IMR-90 (cell line): ENCODE results near the gene EFHC2. TPM values are rescaled to one million over a fixed set of nuclear protein-coding genes. Genes with fewer than 3 reads are reported as not detected.

Experiments
- ATAC-seq: fragments of 200-7000 bp; cut with Tn5 transposase; 2 replicates; pipeline ENCODE4 v1.9.1; 2020; ENCODE audit warnings: low read depth, mild to moderate bottlenecking, moderate library complexity
- BruUV-seq: library from RNA; stranded (reverse); fragments of 400-500 nt; replicated peaks from 2 replicates; lab custom pipeline; 2021; lab: Mats Ljungman, UMichigan
- CTCF ChIA-PET: fragments of 300-600 bp; formaldehyde crosslinking; extraction: SDS; loops from one replicate; lab custom pipeline; 2021; ENCODE audit warnings: antibody characterized with exemption; lab: Yijun Ruan, JAX
- POLR2A ChIA-PET: fragments of 300-600 bp; sonication (Branson Sonifier 250); formaldehyde crosslinking; loops from one replicate; lab custom pipeline; 2022; ENCODE audit warnings: antibody characterized with exemption; ENCODE audit not compliant: unreplicated experiment; lab: Charles Lee
- DNase-seq: peaks from one replicate; pipeline ENCODE4 v3.0.0; 2013
- H2AFZ ChIP-seq: replicated peaks from 2 replicates; pipeline ENCODE3; 2013; ENCODE audit warnings: low read length, mild to moderate bottlenecking; ENCODE audit not compliant: poor library complexity
- H2AK5ac ChIP-seq: 2 replicates; pipeline ENCODE4 v1.6.1; 2013; ENCODE audit warnings: low read depth, low read length, inconsistent platforms
- H2AK9ac ChIP-seq: replicated peaks from 2 replicates; pipeline ENCODE3; 2013; ENCODE audit warnings: mild to moderate bottlenecking, low read depth, low read length, moderate library complexity; ENCODE audit not compliant: poor library complexity
- H2BK120ac ChIP-seq: 2 replicates; pipeline ENCODE4 v1.6.1; 2013; ENCODE audit warnings: low read depth, low read length, inconsistent platforms
- H2BK15ac ChIP-seq: 3 replicates; pipeline ENCODE4 v1.6.1; 2013; ENCODE audit warnings: low read depth, low read length, inconsistent platforms
- H2BK20ac ChIP-seq: 2 replicates; pipeline ENCODE4 v1.6.1; 2013; ENCODE audit warnings: low read depth, mild to moderate bottlenecking, inconsistent platforms, low read length, moderate library complexity
- H2BK5ac ChIP-seq: 2 replicates; pipeline ENCODE4 v1.6.1; 2013; ENCODE audit warnings: mild to moderate bottlenecking, low read depth, low read length, inconsistent platforms; ENCODE audit not compliant: poor library complexity, severe bottlenecking
- H3K14ac ChIP-seq: replicated peaks from 2 replicates; pipeline ENCODE4 v1.6.1; 2013; ENCODE audit warnings: low read depth, low read length, inconsistent platforms
- H3K18ac ChIP-seq: 2 replicates; pipeline ENCODE4 v1.6.1; 2013; ENCODE audit warnings: low read depth, low read length, control low read depth
- H3K23ac ChIP-seq: 2 replicates; pipeline ENCODE4 v1.6.1; 2013; ENCODE audit warnings: low read depth, low read length, inconsistent platforms
- H3K27ac ChIP-seq: 2 replicates; pipeline ENCODE4 v1.5.1; 2013; ENCODE audit warnings: mild to moderate bottlenecking, control low read depth, low read length; ENCODE audit not compliant: insufficient read depth
- H3K27me3 ChIP-seq: 2 replicates; pipeline ENCODE4 v1.6.1; 2013; ENCODE audit warnings: low read length; ENCODE audit not compliant: control insufficient read depth, insufficient read depth
- H3K36me3 ChIP-seq: 2 replicates; pipeline ENCODE4 v1.6.1; 2013; ENCODE audit warnings: low read length, mixed read lengths; ENCODE audit not compliant: control insufficient read depth, insufficient read depth
- H3K4ac ChIP-seq: 2 replicates; pipeline ENCODE4 v1.6.1; 2013; ENCODE audit warnings: low read depth, low read length, inconsistent platforms
- H3K4me1 ChIP-seq: 2 replicates; pipeline ENCODE4 v1.6.1; 2013; ENCODE audit warnings: low read length, mixed read lengths; ENCODE audit not compliant: control insufficient read depth, insufficient read depth
- H3K4me2 ChIP-seq: 2 replicates; pipeline ENCODE4 v1.6.1; 2013; ENCODE audit warnings: low read depth, mild to moderate bottlenecking, control low read depth, low read length, moderate library complexity
- H3K4me3 ChIP-seq: 2 replicates; pipeline ENCODE4 v1.5.1; 2013; ENCODE audit warnings: low read depth, mild to moderate bottlenecking, control low read depth, low read length, moderate library complexity; ENCODE audit not compliant: insufficient read depth
- H3K56ac ChIP-seq: 2 replicates; pipeline ENCODE4 v1.6.1; 2013; ENCODE audit warnings: low read length, inconsistent platforms; ENCODE audit not compliant: insufficient read depth; ENCODE audit errors: extremely low read depth
- H3K79me1 ChIP-seq, 2 experiments: 2 replicates each; pipeline ENCODE4 v1.6.1; 2013; ENCODE audit warnings: low read length in 2 of 2, inconsistent platforms in 1 of 2, low read depth in 1 of 2
- H3K9ac ChIP-seq: 2 replicates; pipeline ENCODE4 v1.6.1; 2013; ENCODE audit warnings: low read depth, low read length, control low read depth
- H3K9me1 ChIP-seq: 2 replicates; pipeline ENCODE4 v1.6.1; 2013; ENCODE audit warnings: low read length, inconsistent platforms; ENCODE audit not compliant: insufficient read depth
- H3K9me3 ChIP-seq: 2 replicates; pipeline ENCODE4 v1.6.1; 2013; ENCODE audit warnings: low read length; ENCODE audit not compliant: control insufficient read depth, insufficient read depth
- H4K20me1 ChIP-seq: 2 replicates; pipeline ENCODE4 v1.6.1; 2013; ENCODE audit warnings: low read length, inconsistent platforms; ENCODE audit not compliant: insufficient read depth
- H4K5ac ChIP-seq: 2 replicates; pipeline ENCODE4 v1.6.1; 2013; ENCODE audit warnings: mild to moderate bottlenecking, low read depth, low read length, control low read depth
- H4K8ac ChIP-seq, 2 experiments: 2 replicates each; pipeline ENCODE4 v1.6.1; 2013; ENCODE audit warnings: low read depth in 2 of 2, low read length in 2 of 2, control low read depth in 1 of 2, inconsistent platforms in 1 of 2
- H4K91ac ChIP-seq: 2 replicates; pipeline ENCODE4 v1.6.1; 2013; ENCODE audit warnings: low read depth, low read length, inconsistent platforms; ENCODE audit not compliant: insufficient read depth
- CEBPB ChIP-seq: IDR thresholded peaks from 2 replicates; pipeline ENCODE4 v1.6.1; 2012; ENCODE audit warnings: low read depth, low read length, improper control_type of control experiment
- CHD1 ChIP-seq: IDR thresholded peaks from 2 replicates; pipeline ENCODE4 v1.6.1; 2012; ENCODE audit warnings: low read depth, low read length, improper control_type of control experiment
- ELK1 ChIP-seq: fragments of 150-350 bp; IDR thresholded peaks from 2 replicates; pipeline ENCODE4 v1.6.1; 2016; ENCODE audit warnings: low read depth, mild to moderate bottlenecking, low read length, moderate library complexity, borderline replicate concordance
- FOS ChIP-seq: fragments of 150-350 bp; IDR thresholded peaks from 2 replicates; pipeline ENCODE4 v1.6.1; 2016; ENCODE audit warnings: low read depth, low read length
- MAFK ChIP-seq: IDR thresholded peaks from 2 replicates; pipeline ENCODE4 v1.6.1; 2012; ENCODE audit warnings: low read depth, low read length, improper control_type of control experiment
- NFE2L2 ChIP-seq: fragments of 150-350 bp; IDR thresholded peaks from 2 replicates; pipeline ENCODE4 v1.6.1; 2016; ENCODE audit warnings: low read depth, mild to moderate bottlenecking, low read length
- POLR2A ChIP-seq: IDR thresholded peaks from 2 replicates; pipeline ENCODE4 v1.6.1; 2012; ENCODE audit warnings: mild to moderate bottlenecking, low read depth, low read length
- RFX5 ChIP-seq: IDR thresholded peaks from 2 replicates; pipeline ENCODE4 v1.8.0; 2012; ENCODE audit warnings: low read depth, mild to moderate bottlenecking, low read length, moderate library complexity
- WGBS, 2 experiments: methylation state at CpG; one replicate each; pipeline versions ENCODE4 v1.1.5 to v1.1.7; 2013; ENCODE audit warnings: missing lambda C conversion rate in 2 of 2; ENCODE audit not compliant: insufficient read length in 1 of 2; ENCODE audit errors: extremely low coverage in 2 of 2; 5-methylcytosine and 5-hydroxymethylcytosine counted together
- dilution Hi-C: fragments of 300-500 bp; cut with HindIII; formaldehyde crosslinking; loops from one replicate; pipeline ENCODE4 v1.14.3; 2018; ENCODE audit warnings: low sequenced_read_pairs; ENCODE audit not compliant: unreplicated experiment
- in situ Hi-C: fragments of 300-500 bp; cut with MboI; formaldehyde crosslinking; loops from 3 replicates; pipeline ENCODE4 v1.14.3; 2019; ENCODE audit warnings: low sequenced_read_pairs, inconsistent platforms, mixed read lengths
- intact Hi-C: fragments of 100-400 bp; cut with micrococcal nuclease; formaldehyde crosslinking; loops from 2 replicates; pipeline ENCODE4 v1.10.0; 2022
- polyA plus RNA-seq, 3 experiments: library from polyadenylated mRNA; depleted of rRNA; stranded (reverse); fragments of >200 nt; gene quantifications; 2 replicates each; pipeline ENCODE4 v1.2.3, GENCODE V29; 2012; ENCODE audit warnings: low replicate concordance in 1 of 3
- total RNA-seq: library from RNA; depleted of rRNA; stranded (reverse); fragments of >200 nt; gene quantifications from 2 replicates; pipeline ENCODE4 v1.2.3, GENCODE V29; 2012

Gene EFHC2
- total and polyA plus RNA-seq, 2 of the 4 experiments (the other 2 are of a cell fraction) = 0.18 to 0.24 TPM

- BruUV-seq = no TSS peak
- dilution Hi-C loops = no loop called here
- ChIA-PET CTCF (no interaction called here), POLR2A (no interaction called here)
- H3K27me3 ChIP-seq = peaks cover 2% of the 10 kb centered on the region
- H2AFZ ChIP-seq = no peak overlapping the region
- no peak overlapping the region for H4K91ac ChIP-seq
- no peak overlapping the region for H3K4me3 ChIP-seq
- H3K36me3 ChIP-seq = no peaks in the 10 kb centered on the region
- H2BK20ac ChIP-seq = no peak overlapping the region
- H2AK9ac ChIP-seq = no peak overlapping the region
- no peak overlapping the region for H3K4ac ChIP-seq
- no peak overlapping the region for H3K9ac ChIP-seq
- no peak overlapping the region for H2BK15ac ChIP-seq
- TF ChIP-seq NFE2L2 = no peak
- no peak for TF ChIP-seq ELK1
- no peak for TF ChIP-seq FOS
- TF ChIP-seq CEBPB = no peak
- no peak for TF ChIP-seq CHD1
- no peak for TF ChIP-seq RFX5
- no peak for TF ChIP-seq POLR2A
- TF ChIP-seq MAFK = no peak
- H2AK5ac ChIP-seq = no peak overlapping the region
- H2BK120ac ChIP-seq = no peak overlapping the region
- no peak overlapping the region for H3K23ac ChIP-seq
- no peak for ATAC-seq
- H3K56ac ChIP-seq = no peak overlapping the region
- intact Hi-C loops = no loop called here
- H3K9me1 ChIP-seq = no peaks in the 10 kb centered on the region
- no peak for DNase-seq
- no peak overlapping the region for H3K18ac ChIP-seq
- no peak overlapping the region for H4K5ac ChIP-seq
- no peak overlapping the region for H3K14ac ChIP-seq
- H3K79me1 ChIP-seq = no peaks in the 10 kb centered on the region
- no peaks in the 10 kb centered on the region for H3K4me1 ChIP-seq
- H3K27ac ChIP-seq = no peak overlapping the region
- no peak overlapping the region for H3K4me2 ChIP-seq
- no CpG with 5 or more reads among the region's 3 CpGs for WGBS, 2 experiments
- H4K20me1 ChIP-seq = no peaks in the 10 kb centered on the region
- in situ Hi-C loops = no loop called here
- H3K9me3 ChIP-seq = no peaks in the 10 kb centered on the region; the same call in 1 of the 2 replicates
- H4K8ac ChIP-seq = no peak overlapping the region
- no peak overlapping the region for H2BK5ac ChIP-seq
Observed at GRCh38 chrX:44104699-44105098, 238.8 kb downstream of the EFHC2 start.
